Stimulated activated CD4-positive, alpha-beta T cell treated with anti-CD3 and anti-CD28 coated beads, Interleukin-15, amount 100 ng/mL, for 48 hours (primary cell): ENCODE data around the gene TSGA10IP.
A peak's percentile ranks its signal among the peaks of the same experiment; 100 is the strongest.
"Not testable (repeated sequence)": the region's sequence is repeated elsewhere in the genome, so short reads cannot be mapped to it uniquely, and the experiment has no call there.

ENCODE experiments used
- DNase-seq, 2 donors: peaks; one replicate each; pipeline ENCODE4 v3.0.0-alpha.2; 2020; ENCODE audit warnings: low read depth in 2 of 2

The TSGA10IP gene

DNA sequence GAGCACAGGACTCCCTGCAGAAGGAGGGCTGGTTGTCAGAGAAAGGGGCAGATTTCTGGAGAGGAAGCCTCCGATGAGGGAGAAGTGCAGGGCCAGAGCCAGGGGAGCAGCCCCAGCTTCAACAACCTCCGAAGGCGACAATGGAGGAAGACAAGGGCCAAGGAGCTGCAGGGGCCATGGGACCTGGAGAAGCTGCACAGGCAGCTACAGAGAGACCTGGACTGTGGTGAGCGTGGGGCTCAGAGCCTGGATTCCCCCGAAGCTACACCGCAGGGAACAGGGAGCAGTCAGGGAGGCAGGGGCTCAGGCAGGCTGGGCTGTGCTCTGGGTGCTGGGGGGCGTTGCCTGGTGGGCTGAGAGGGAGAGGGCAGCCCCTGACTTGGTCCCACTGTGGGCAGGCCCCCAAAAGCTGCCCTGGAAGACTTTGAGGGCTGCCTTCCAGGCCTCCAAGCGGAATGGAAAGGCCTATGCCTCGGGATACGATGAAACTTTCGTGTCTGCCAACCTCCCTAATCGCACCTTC is 2.4 kb downstream of the TSGA10IP start:
- no peak for DNase-seq

DNA sequence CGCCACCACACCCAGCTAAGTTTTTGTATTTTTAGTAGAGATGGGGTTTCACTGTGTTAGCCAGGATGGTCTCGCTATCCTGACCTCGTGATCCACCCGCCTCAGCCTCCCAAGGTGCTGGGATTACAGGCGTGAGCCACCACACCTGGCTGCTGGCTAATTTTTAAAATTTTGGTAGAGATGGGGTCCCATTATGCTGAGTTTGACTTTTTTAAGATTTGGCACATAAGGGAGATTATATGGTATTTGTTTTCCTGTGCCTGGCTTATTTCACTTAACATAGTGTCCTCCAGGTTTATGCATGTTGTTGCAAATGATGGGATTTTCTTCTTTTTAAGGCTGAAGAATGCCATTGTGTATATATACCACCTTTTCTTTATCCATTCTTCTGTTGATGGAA is 5.4 kb downstream of the TSGA10IP start:
- not testable (repeated sequence) for DNase-seq

DNA sequence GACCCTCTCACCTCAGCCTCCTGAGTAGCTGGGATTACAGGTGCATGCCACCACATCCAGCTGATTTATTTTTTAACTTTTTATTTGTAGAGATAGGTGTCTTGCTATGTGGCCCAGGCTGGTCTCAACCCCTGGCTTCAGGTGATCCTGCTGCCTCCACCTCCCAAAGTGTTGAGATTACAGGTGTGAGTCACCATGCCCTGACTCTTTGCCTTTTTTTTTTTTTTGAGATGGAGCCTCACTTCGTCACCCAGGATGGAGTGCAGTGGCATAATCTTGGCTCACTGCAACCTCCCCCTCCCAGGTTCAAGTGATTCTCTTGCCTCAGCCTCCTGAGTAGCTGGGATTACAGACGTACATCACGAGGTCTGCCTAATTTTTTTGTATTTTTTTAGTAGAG is 6.4 kb downstream of the TSGA10IP start:
- not testable (repeated sequence) for DNase-seq

DNA sequence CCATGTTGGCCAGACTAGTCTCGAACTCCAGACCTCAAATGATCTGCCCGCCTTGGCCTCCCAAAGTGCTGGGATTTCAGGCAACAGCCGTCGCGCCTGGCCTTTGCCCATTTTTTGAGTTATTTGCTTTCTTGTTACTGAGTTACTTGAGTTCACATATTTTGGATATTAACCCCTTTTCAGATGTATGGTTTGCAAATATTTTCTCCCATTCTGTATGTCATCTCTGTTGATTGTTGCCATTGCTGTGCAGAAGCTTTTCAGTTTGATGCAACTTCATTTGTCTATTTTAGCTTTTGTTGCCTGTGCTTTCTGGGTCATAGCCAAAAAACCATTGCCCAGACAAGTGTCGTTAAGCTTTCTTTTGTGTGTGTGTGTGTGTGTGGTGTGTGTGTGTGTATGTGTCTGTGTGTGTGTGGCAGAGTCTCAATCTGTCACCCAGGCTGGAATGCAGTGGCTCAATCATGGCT is 6.8 kb downstream of the TSGA10IP start:
- DNase-seq = no peak

DNA sequence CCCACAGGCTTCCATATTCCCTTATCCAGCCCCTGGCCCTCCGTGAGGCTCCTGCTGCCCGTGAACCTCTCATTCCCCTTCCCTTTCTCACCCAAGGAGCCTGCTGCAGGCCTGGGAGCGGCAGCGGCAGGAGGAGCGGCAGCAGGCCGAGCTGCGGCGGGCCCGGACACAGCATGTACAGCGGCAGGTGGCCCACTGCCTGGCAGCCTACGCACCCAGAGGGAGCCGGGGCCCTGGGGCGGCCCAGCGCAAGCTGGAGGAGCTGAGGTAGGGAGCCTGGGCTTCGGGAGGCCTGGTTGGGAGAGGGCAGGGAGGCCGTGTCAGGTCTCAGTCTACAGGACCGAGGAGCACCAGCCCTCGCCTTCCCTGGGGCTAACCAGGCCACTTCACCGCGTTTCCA is 8.2 kb downstream of the TSGA10IP start:
- no peak for DNase-seq

DNA sequence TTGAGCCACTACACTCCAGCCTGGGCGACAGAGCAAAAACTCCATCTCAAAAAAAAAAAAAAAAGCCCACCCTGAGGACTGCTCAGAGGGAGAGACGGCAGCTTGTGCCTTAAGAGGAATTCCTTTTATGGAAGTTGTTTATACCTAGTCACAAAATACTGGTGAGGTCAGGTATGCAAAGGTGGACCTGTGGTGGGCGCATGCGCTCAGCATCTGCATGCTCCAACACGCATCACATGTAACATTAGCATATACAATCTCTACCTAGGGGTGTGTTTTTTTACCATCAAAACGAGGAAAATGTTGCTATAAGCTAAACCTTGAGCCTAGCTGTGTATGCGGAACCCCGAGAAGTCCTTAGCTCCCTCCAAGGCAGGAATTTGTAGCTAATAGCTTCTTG is 9.5 kb downstream of the TSGA10IP start:
- DNase-seq = no peak

DNA sequence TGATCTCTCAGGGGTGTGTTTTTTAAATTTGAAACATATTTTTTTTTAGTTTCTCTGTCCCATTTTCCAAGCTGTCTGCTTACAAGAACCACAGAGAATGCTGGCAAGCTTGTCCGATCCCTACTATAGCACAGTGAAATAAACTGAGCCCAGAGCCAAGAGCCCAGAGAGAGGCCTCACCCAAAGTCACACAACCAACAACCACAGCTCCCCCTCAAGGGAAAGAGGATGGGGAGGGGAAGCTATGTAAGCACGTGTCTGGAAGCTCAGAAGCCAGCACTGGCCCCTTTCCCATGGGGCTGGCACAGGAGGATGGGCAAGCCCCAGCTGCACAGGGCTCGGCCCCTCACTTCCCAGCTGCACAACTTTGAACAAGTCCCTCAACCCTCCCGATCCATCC is 13.0 kb downstream of the TSGA10IP start:
- DNase-seq = no peak

DNA sequence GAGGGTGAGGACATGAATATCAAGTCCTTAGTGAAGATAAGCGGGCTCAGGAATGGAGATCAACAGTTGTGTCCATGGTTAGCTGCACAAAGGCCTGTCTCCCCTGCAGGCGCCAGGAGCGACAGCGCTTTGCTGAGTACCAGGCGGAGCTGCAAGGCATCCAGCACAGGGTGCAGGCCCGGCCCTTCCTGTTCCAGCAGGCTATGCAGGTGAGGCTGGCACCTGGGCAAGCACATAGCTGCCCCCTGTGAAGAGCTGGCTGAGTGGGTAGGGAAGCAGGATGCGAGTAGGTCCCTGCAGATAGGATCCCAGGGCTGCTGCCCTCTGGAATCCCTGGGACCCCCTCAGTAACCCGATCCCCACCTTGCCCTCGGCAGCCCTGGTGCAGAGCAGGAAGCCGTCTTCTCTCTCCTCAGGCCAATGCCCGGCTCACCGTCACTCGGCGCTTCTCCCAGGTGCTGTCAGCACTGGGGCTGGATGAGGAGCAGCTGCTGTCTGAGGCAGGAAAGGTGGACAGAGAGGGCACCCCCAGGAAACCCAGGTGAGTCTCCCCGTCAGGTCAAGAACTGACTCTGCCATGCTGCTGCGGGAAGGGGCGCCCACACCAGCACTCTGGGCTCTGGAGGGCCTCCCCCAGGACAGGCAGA is 13.6 kb downstream of the TSGA10IP start:
- DNase-seq = no peak

DNA sequence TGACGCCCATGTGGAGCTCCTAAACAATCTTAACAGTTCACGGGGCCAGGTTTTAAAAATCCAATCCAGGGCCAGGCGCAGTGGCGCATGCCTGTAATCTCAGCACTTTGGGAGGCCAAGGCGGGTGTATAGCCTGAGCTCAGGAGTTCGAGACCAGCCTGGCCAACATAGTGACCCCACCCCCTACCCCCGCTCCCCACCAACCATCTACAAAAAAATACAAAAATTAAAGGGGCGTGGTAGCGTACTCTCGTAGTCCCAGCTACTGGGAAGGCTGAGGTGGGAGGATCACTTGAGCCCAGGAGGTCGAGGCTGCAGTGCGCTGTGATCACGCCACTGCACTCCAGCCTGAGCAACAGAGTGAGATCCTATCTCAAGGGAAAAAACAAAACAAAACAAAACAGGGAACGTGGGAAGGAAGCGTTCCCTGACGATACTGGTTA is 15.6 kb downstream of the TSGA10IP start:
- DNase-seq = no peak

DNA sequence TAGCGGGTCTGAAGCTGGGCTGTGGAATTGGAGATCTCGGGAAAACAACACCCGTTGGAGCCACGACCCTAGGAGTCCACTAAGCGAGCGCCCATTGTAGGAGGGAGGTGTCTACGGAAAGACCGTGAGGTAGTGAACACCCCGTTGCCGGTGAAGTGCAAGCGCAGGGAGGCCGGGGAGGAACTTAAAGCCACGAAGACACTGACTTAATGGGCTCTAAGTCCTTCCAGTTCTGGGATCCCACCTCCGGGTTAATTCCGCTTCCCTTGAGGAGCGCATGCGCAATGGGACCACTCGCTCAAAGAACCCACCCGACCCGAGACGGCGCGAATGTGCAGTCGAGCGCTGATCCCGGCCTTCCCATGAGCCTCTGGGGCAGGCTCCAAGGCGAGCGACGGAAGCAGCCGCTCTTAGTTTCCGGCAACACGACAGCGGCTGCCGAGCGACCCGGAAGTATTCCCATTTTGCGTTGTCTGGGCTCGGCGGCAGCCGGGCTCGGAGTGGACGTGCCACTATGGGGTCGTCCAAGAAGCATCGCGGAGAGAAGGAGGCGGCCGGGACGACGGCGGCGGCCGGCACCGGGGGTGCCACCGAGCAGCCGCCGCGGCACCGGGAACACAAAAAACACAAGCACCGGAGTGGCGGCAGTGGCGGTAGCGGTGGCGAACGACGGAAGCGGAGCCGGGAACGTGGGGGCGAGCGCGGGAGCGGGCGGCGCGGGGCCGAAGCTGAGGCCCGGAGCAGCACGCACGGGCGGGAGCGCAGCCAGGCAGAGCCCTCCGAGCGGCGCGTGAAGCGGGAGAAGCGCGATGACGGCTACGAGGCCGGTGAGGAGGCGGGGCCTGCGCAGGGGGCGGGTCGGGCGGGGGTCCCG is 16.2 kb downstream of the TSGA10IP start, which contains the start of gene SART1:
TSS of gene SART1 (plus strand) at position 468 of the 874 bp plus-strand sequence. CDS start at position 515, 47 bp downstream.
- DNase-seq = peak; percentile 95 to 97

DNA sequence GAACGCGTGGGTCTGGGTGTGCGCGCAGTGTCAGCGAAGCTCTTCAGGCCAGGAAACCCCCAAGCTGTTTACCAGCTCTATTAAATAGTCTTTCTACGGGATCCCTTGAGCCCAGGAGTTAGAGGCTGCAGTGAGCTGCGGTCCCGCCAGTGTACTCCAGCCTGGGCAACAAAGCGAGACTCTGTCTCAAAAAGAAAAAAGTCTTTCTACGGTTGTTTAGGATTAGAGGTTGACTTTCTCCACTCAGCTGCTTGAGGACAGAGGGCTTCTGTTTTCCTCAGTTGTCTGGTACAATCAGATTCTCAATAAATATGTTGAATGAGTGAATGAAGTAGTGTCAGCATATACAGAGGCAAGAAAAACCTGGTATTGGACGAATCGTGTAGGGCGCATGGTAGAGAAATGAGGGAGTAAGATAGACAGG is 16.9 kb downstream of the TSGA10IP start:
- no peak for DNase-seq

DNA sequence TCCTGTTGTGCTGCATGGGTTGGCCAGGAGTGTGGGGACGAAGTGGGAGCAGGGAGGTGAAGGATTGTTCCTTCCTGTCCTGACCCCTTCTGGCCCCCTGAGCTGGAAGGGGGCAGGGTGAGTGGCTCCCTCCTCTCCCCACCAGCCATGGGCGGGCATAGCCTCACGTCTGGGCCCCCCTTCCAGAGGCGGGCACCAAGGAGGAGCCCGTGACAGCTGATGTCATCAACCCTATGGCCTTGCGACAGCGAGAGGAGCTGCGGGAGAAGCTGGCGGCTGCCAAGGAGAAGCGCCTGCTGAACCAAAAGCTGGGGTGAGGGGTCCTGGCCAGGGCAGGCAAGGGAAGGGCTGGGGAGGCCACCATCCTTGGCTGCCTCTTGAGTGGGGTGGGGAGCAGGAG is 19.6 kb downstream of the TSGA10IP start:
- no peak for DNase-seq

DNA sequence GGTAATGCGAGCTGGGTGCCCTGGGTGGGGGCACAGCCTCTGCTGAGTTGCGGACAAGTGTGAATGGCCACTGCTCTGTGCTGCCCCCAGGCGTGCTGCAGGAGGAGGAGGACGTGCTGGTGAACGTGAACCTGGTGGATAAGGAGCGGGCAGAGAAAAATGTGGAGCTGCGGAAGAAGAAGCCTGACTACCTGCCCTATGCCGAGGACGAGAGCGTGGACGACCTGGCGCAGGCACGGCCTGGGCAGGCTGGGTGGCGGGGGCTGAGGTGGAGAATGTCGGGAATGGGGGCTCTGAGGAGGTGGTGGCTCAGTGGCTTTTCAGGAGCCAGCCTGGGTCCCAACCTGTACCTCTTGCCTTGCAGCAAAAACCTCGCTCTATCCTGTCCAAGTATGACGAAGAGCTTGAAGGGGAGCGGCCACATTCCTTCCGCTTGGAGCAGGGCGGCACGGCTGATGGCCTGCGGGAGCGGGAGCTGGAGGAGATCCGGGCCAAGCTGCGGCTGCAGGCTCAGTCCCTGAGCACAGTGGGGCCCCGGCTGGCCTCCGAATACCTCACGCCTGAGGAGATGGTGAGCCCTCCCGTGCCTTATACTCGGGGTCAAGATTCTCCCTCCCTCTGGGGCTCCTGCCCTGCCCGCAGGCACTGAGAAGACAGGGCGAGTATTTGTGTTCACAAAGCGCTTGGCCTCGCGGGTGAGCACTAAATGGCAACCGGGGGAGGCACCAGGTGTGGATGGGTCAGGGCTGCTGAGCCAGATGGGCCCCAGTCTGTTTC is 20.9 kb downstream of the TSGA10IP start:
- DNase-seq = no peak

DNA sequence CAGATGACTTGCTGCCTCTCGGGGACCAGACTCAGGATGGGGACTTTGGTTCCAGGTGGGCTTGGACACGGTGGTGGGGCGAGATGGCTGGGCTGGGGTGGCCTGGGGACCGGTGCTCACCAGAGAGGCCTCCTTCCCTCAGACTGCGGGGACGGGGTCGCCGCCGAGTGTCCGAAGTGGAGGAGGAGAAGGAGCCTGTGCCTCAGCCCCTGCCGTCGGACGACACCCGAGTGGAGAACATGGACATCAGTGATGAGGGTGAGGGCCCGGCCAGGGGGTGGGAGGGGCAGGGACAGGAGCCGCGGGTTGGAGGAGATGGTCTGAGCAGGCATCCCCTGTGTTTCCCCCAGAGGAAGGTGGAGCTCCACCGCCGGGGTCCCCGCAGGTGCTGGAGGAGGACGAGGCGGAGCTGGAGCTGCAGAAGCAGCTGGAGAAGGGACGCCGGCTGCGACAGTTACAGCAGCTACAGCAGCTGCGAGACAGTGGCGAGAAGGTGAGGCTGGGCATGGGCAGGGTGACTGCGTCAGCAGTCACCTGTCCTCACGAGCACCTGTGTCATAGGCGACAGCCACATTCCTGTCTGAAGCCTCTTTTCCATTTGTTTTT is 22.2 kb downstream of the TSGA10IP start:
- no peak for DNase-seq

DNA sequence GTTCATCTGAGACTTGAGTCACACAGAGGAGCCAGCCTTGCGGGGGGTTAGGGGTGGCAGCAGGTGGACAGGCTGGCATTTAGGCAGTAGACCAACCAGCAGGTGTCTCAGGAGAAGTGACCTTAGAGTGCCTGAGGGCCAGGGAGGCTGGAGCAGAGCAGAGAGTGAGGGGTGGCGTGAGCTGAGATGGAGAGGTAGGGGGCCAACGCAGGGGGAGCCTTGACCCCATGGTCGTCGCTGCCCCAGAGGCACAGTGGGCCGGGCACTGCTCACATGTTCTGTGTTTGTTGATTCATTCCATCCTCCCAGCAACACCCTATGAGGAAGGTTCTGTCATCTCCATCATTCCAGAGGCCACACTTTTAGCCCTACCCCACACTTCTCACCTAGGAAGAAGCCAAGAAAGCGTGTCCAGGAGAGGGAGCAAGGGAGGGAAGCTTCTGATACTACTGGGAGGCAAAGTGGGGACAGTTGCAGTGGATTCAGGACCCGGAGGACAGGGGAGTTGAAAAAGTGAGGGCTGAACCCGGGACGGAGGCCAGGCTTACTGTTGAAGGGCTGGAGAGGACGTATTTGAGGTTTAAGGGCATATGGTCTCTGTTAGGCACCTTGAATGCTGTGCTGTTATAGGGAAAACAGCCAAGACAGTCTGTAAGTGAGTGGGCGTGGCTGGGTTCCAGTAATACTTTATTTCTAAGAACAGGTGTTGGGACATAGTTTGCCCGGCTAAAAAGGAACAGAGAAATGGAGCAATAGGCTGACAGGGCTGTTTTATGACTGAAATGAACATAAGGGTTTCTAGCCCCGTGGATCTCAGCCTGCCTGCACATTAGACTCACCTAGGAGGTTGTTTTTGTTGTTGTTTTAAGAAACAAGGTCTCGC is 23.6 kb downstream of the TSGA10IP start:
- no peak for DNase-seq

DNA sequence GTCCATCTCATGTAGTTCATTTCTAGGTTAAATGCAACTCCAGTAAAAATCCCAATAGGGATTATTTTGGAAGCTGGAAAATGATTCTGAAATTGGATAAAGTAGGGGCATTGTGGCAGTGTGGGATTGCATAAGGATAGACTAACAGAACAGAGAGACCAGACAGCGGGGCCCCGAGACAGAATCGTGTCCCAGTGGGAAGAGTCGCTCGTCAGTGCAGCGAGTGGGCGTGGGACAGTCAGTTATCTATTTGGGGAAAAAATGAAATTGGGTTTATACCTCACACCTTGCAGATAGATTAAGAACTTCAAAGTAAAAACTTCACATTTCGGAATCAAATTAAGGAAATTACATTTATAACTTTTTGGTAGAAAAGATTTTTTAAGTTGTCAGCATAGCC is 26.8 kb downstream of the TSGA10IP start:
- DNase-seq = no peak

DNA sequence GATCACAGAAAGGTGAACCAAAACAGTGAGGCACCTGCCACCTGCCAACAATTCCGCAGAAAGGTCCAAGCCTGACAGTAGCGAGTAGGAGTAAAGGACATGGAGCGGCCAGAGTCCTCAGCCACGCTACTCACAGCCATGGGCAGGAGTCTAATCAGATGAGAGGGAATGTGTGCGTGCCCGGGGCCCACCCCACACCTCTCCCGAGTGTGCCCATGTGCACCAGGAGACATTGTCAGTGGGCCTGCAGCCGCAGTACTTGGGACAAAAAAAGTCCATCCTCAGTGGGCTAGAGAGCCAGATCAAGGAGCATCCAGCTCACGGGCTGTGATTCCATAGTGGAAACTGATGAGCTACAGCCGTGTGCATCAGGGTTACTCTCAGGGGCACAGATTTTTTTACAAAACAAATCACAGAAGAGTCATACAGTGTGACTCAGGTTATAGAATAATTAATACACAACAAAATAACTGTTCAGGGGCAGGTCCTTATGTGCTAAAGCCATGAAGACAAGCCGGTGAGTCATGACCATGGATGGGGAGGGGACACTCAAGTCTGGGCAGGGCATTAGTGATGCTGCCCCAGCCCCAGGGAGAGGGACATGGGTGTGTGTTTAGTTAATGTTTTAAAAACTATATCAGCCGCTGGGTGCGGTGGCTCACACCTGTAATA is 28.3 kb downstream of the TSGA10IP start:
- DNase-seq = no peak

DNA sequence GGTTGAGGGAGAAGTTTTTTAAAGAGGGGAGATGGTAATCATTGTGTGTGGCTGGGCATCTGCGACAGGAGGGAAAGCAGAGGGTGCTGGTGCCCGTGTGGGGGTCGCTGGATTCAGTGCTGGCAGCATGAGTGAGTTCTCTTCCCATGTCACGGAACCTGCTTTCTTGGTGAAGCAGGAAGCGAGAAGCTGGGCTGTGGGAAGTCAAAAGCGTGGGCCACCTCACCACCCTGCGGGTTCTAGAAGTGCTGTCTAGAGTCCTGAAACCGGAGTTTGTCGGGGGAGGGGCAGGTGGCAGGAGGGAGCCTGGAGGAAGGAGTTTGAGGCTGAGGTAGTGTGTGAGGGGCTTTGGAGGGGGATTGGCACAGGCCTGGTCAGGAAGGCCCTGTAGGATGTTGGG is 30.5 kb downstream of the TSGA10IP start:
- DNase-seq = no peak

DNA sequence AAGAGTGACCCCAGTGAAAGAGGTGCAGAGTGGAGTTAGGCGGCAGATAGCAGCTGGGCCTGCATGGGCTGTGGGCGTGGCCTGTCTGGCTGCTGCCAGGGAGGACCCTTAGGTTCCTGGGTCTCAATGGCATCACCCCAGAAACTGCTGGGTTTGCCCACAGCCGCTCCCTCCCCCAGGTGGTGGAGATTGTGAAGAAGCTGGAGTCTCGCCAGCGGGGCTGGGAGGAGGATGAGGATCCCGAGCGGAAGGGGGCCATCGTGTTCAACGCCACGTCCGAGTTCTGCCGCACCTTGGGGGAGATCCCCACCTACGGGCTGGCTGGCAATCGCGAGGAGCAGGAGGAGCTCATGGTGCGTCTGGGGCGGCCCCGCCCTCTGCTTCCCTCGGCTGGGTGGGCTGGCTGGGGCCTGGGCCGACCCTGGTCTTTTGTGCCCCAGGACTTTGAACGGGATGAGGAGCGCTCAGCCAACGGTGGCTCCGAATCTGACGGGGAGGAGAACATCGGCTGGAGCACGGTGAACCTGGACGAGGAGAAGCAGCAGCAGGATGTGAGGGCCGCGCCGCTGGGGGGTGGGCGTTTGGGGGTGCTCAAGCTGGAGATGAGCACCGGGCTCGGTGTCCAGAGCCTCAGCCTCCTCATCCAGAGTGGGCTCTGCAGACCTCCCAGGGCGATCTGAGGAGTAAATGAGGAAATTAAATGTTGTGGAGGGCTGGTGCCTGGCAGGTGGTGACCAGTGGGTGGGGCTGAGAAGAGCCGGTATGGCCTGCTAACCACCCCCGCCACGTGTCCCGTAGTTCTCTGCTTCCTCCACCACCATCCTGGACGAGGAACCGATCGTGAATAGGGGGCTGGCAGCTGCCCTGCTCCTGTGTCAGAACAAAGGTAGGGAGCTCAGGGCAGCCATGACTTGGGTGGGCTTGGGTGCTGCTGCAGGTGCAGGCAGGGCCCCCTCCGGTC is 31.2 kb downstream of the TSGA10IP start:
- no peak for DNase-seq
